GM20000 (cell line): ENCODE measurements around the gene ABI3BP.

Experiments
- DNase-seq: peaks from one replicate; pipeline ENCODE4 v3.0.0; 2012; ENCODE audit warnings: low spot score
- TF ChIP-seq, protein P1 (sequence below): IDR thresholded peaks from 2 replicates; pipeline ENCODE4 v1.5.1; 2012; ENCODE audit warnings: mild to moderate bottlenecking, control low read depth; ENCODE audit errors: extremely low read depth, missing control alignments

ABI3BP gene

DNA sequence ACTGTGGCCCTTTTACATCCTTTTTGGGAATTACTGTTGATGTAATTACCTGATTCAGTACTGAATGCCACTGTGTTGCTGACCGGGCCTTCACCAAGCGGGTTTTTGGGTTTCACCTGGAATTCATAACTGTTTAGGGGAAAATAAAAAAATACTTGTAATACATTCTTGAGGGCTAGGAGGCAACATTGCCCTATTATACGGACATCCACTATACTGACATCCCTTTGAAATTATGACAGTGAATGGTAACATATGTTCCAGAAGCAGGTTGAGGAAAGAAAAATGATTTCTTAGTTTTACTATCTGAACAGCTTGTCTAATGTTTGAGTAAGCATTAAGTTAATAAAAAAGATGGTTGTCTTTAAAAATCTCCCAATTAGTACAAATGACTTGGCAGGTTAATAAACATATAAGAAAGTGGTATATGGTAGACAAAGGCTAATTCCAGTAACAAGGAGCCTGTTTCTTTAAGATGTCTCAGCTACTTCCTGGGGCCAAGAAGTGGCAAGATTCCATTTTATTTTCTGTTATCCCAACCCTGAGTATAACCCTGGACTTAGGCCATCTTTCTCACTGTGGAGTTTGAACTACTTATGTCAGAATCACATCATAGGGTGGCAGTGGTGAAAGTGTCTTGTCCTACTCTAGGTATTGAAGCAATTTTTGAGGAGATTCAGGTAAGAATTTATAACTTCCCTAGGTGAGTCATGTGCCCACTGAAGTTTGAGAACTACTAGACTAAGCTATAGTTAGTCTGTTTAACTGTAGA lies 238.5 kb downstream of the ABI3BP start:
- DNase-seq: no peak
- TF ChIP-seq, protein P1, sequence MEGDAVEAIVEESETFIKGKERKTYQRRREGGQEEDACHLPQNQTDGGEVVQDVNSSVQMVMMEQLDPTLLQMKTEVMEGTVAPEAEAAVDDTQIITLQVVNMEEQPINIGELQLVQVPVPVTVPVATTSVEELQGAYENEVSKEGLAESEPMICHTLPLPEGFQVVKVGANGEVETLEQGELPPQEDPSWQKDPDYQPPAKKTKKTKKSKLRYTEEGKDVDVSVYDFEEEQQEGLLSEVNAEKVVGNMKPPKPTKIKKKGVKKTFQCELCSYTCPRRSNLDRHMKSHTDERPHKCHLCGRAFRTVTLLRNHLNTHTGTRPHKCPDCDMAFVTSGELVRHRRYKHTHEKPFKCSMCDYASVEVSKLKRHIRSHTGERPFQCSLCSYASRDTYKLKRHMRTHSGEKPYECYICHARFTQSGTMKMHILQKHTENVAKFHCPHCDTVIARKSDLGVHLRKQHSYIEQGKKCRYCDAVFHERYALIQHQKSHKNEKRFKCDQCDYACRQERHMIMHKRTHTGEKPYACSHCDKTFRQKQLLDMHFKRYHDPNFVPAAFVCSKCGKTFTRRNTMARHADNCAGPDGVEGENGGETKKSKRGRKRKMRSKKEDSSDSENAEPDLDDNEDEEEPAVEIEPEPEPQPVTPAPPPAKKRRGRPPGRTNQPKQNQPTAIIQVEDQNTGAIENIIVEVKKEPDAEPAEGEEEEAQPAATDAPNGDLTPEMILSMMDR: no peak

DNA sequence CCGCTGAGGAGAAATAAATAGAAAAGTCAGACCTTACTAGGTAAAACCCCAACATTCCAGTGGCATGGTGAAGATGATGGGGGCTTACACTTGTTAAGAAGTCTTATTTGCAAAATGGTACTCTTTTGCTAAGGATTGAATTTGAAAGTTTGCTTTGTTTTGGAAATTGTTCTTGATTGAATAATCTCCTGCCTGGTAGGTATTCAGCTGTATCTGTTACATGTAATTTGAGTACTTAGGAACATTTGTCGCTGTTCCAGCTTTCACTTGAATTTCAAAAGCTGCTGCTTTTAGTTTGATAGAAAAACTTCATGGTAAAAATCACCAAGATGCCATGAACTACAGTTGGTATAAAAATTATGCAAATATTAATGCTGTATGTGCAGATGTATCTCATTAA lies 239.4 kb downstream of the ABI3BP start:
- no peak for DNase-seq

DNA sequence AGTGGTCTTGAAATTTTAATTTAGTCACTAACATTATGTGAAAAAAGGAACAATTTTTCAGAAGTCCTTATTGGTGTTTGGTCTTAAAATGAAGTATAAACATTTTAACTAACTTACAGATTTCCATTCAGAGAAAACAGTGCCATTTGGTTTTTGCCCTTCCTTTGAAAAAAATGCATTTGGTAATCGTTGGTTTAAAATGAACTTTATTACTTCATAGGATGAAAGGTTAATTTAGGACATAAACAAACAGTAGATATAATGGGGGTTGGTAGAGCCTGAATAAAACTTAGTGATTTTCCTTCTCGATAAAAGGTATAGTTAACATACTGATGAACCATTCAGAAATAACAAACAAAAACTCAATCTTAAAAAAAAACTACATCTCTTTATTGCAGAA lies 244.3 kb downstream of the ABI3BP start:
- TF ChIP-seq, protein P1: no peak

More for the DNA sequence above, 239.4 kb downstream of the ABI3BP start:
- TF ChIP-seq, protein P1: no peak

DNA sequence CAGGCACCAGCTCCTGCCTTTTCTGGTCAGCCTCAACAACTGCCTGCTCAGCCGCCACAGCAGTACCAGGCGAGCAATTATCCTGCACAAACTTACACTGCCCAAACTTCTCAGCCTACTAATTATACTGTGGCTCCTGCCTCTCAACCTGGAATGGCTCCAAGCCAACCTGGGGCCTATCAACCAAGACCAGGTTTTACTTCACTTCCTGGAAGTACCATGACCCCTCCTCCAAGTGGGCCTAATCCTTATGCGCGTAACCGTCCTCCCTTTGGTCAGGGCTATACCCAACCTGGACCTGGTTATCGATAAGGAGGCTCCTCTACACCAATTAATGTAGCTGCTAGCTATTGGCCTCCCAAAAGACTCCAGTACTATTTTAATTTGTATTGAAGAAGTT lies 245.0 kb downstream of the ABI3BP start:
- no peak for DNase-seq
- TF ChIP-seq, protein P1: no peak

More for the DNA sequence above, 244.3 kb downstream of the ABI3BP start:
- DNase-seq: no peak

DNA sequence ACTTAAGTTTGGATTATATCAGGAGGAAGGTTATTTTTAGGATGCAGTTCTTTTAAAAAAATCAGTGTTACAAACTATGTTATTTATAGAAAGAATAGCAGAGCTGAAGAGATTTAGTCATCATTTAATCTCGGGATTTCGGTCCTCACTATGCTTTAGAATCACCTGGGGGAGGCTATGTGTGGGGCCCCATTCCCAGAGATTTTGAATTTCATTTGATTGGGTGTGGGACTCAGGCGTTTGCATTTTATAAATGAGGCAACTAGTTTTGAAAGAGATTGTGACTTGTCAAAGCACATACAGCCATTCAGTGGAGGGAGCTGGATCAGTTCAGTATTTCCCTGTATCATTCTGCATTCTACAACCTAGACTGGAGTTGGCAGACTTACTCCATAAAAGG lies 247.1 kb downstream of the ABI3BP start:
- TF ChIP-seq, protein P1: no peak
- DNase-seq: no peak

DNA sequence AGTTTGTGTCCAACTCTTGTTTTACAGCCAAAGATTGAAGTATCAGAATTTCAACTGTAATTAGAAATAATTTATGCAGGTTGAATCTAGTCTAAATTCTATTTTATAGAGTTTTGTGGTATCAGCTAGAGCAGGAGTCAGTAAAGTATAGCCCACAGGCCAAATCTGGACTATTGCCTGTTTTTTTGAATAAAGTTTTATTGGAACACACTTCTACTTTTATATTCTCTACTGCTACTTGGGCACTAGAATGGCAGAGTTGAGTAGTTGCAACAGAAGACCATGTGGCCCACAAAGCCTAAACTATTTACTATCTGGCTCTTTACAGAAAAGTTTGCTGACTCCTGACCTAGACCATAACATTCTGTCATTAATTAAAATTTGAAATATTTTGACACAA lies 247.6 kb downstream of the ABI3BP start:
- TF ChIP-seq, protein P1: no peak
- no peak for DNase-seq

DNA sequence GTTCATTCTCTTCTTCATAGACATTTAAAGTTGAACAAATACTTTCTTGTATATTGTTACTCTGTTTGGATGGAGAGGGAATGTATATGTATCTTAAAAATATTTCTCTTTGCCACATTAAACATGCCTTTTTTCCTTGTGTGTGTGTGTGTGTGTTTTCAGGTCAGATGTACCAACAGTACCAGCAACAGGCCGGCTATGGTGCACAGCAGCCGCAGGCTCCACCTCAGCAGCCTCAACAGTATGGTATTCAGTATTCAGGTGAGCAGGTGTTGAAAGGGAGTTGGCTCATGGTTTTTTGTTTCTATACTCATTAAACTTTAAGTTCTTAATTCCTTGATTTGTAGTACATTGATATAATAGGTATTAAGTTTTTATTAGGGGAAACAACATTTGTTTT lies 248.6 kb downstream of the ABI3BP start:
- TF ChIP-seq, protein P1: no peak
- DNase-seq: no peak
